Measurements from ENCODE around the gene CPVL. TPM values are rescaled to one million over a fixed set of nuclear protein-coding genes. Genes with fewer than 3 reads are reported as not detected.

CPVL gene
- total RNA-seq, 1 experiment from 2014 or later: 26.9 TPM

DNA sequence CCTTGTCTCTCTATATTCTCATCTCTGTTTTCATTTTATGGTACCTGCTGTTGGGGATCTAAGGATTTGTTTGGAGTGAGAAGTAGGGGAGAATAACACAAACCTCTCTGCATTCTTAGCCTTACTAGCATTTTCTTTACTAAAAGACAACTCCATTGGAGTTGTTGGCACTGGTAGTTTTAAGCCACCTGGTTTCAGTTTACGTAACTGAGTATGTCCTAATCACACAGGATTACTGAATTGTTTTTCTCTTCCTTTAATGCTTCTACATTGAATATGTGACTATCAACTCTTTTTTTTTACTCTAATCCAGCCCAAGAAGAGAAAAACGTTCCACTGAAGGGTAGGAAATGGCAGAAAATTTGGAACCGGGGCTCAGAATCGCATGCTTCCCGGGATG, 158.2 kb downstream of the CPVL start:
- H3K23me2 ChIP-seq (ENCODE audit: insufficient read length, low read depth, low read length, poor library complexity, severe bottlenecking): no peaks in the 10 kb centered on the region
- no peak overlapping the region for H2AFZ ChIP-seq (ENCODE audit: low read length)
- H3K4ac ChIP-seq (ENCODE audit: low read depth, low read length): no peak overlapping the region
- no peak overlapping the region for H4K5ac ChIP-seq (ENCODE audit: insufficient read length, low read depth, low read length)
- H3K56ac ChIP-seq (ENCODE audit: insufficient read length, low read depth, low read length): no peak overlapping the region
- peaks cover 42 to 44% of the 10 kb centered on the region in 2 experiments for H3K4me1 Mint-ChIP-seq
- no peak overlapping the region for H3K4me2 ChIP-seq (ENCODE audit: insufficient read depth, insufficient read length, low read length)
- H3K9me3 Mint-ChIP-seq: no peaks in the 10 kb centered on the region
- peaks cover 3% of the 10 kb centered on the region; the same call in 1 of the 2 replicates for H3K4me1 ChIP-seq (ENCODE audit: insufficient read depth, low read length)
- H4K91ac ChIP-seq (ENCODE audit: insufficient read length, low read depth, low read length): no peak overlapping the region
- H3K4me3 Mint-ChIP-seq: no peak overlapping the region
- H2BK20ac ChIP-seq (ENCODE audit: low read depth, low read length, poor library complexity, severe bottlenecking): no peak overlapping the region
- H3K27me3 ChIP-seq (ENCODE audit: insufficient read depth, low read length): no peaks in the 10 kb centered on the region
- no peak overlapping the region for H3T11ph ChIP-seq (ENCODE audit: low read length)
- no peak overlapping the region for H3K23ac ChIP-seq (ENCODE audit: insufficient read length, low read depth, low read length)
- H3K14ac ChIP-seq (ENCODE audit: insufficient read depth, low read length): no peak overlapping the region
- no peak overlapping the region for H2BK5ac ChIP-seq (ENCODE audit: insufficient read length, low read length)
- H4K20me1 ChIP-seq (ENCODE audit: control insufficient read depth, insufficient read depth, insufficient read length): no peaks in the 10 kb centered on the region
- H3K27ac Mint-ChIP-seq: no peak overlapping the region
- TF ChIP-seq, protein P1, sequence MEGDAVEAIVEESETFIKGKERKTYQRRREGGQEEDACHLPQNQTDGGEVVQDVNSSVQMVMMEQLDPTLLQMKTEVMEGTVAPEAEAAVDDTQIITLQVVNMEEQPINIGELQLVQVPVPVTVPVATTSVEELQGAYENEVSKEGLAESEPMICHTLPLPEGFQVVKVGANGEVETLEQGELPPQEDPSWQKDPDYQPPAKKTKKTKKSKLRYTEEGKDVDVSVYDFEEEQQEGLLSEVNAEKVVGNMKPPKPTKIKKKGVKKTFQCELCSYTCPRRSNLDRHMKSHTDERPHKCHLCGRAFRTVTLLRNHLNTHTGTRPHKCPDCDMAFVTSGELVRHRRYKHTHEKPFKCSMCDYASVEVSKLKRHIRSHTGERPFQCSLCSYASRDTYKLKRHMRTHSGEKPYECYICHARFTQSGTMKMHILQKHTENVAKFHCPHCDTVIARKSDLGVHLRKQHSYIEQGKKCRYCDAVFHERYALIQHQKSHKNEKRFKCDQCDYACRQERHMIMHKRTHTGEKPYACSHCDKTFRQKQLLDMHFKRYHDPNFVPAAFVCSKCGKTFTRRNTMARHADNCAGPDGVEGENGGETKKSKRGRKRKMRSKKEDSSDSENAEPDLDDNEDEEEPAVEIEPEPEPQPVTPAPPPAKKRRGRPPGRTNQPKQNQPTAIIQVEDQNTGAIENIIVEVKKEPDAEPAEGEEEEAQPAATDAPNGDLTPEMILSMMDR (conservative IDR thresholded peaks at IDR 0.05): no peak
- no peak overlapping the region for H2AK5ac ChIP-seq (ENCODE audit: insufficient read length, low read length)
- no peak overlapping the region for H3K18ac ChIP-seq (ENCODE audit: insufficient read length, low read depth, low read length)
- H3K9me3 ChIP-seq (ENCODE audit: control insufficient read depth, low read depth, low read length): no peaks in the 10 kb centered on the region
- no peak overlapping the region for H2BK12ac ChIP-seq (ENCODE audit: insufficient read length, low read depth, low read length)
- H3K27me3 Mint-ChIP-seq (ENCODE audit: low read depth): peaks cover 4% of the 10 kb centered on the region; the same call in 1 of the 2 replicates
- H2BK15ac ChIP-seq (ENCODE audit: low read depth, low read length): no peak overlapping the region
- H3K79me1 ChIP-seq (ENCODE audit: insufficient read depth, low read depth, low read length, poor library complexity, severe bottlenecking): no peaks in the 10 kb centered on the region
- WGBS (ENCODE audit: extremely low coverage, insufficient read length, low lambda C conversion rate): no CpG with 5 or more reads among the region's 5 CpGs
- DNase-seq: no peak
- H3K79me2 ChIP-seq (ENCODE audit: insufficient read depth, low read length): no peaks in the 10 kb centered on the region
- no peak overlapping the region for H3K27ac ChIP-seq (ENCODE audit: insufficient read length, low read depth, low read length)
- H4K8ac ChIP-seq (replicated peaks; ENCODE audit: insufficient read length, low read depth, low read length): no peak overlapping the region
- H3K9ac ChIP-seq (ENCODE audit: extremely low read depth, insufficient read length, low read length): no peak overlapping the region
- H2BK120ac ChIP-seq (ENCODE audit: low read depth, low read length, poor library complexity, severe bottlenecking): no peak overlapping the region
- H3K36me3 Mint-ChIP-seq (ENCODE audit: insufficient read depth in 1 of 3, low read depth in 3 of 3): no peaks in the 10 kb centered on the region

All from H9 (cell line).